Mucosa of stomach (tissue), 1 donor: ENCODE results near the gene ILKAP.
A peak's percentile ranks its signal among the peaks of the same experiment; 100 is the strongest.

Experiments
- H3K27me3 ChIP-seq: one replicate; pipeline ENCODE4 v1.7.0; 2013; ENCODE audit warnings: mild to moderate bottlenecking, low read length; ENCODE audit not compliant: control insufficient read depth, insufficient read depth
- H3K36me3 ChIP-seq: one replicate; pipeline ENCODE4 v1.7.0; 2013; ENCODE audit warnings: low read length; ENCODE audit not compliant: control insufficient read depth, insufficient read depth
- H3K4me1 ChIP-seq: one replicate; pipeline ENCODE4 v1.7.0; 2013; ENCODE audit warnings: mild to moderate bottlenecking, low read length; ENCODE audit not compliant: control insufficient read depth, insufficient read depth
- H3K4me3 ChIP-seq: one replicate; pipeline ENCODE4 v1.7.0; 2013; ENCODE audit warnings: low read length
- H3K9ac ChIP-seq: one replicate; pipeline ENCODE4 v1.7.0; 2013; ENCODE audit warnings: mild to moderate bottlenecking, low read length, moderate library complexity
- H3K9me3 ChIP-seq: one replicate; pipeline ENCODE4 v1.7.0; 2013; ENCODE audit warnings: mild to moderate bottlenecking, low read length, moderate library complexity; ENCODE audit not compliant: control insufficient read depth
- donor health status: Pancreatic carcinoma.

ILKAP gene

GRCh38 chr2:238158509-238159070 lies 44.9 kb downstream of the ILKAP start, which contains the start of gene ERFE:
Gene ERFE, plus strand, starts transcription at chr2:238158970. Its CDS starts 38 bp downstream, at chr2:238159008.
- Histone ChIP-seq H3K36me3 (no peaks in the 10 kb centered on the region), H3K9ac (peak within 1 kb of the TSS; percentile 34), H3K9me3 (no peaks in the 10 kb centered on the region), H3K27me3 (peaks cover 30% of the 10 kb centered on the region), H3K4me3 (no peak within 1 kb of the TSS), H3K4me1 (peaks cover 19% of the 10 kb centered on the region)

DNA sequence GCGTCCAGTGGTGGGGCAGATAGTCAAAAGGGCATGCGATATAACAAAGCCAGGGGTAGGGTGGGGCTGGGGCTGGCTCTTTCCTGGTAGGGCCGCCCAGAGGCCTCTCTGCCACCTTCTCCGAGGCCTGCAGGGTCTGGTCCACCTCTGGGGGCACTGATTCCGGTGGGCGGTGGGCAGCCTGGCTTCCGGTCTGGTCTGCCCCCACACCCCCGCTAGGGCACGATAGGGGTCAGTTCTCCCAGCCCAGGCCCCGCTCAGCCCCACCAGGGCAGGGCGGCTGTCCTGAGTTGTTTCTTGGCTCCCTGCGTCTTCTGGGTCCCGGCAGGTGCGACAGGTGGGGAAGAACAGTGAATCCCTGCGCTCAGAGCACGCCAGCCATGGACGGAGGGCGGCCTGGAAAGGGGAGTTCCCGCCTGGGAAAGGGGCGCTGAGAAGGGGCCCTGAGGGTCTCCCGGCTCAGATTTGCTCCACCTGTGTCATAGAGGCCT lies 45.4 kb downstream of the ILKAP start:
- H3K4me1 ChIP-seq: peaks cover 19% of the 10 kb centered on the region
- H3K9me3 ChIP-seq: no peaks in the 10 kb centered on the region
- no peak overlapping the region for H3K4me3 ChIP-seq
- peaks cover 25% of the 10 kb centered on the region for H3K27me3 ChIP-seq
- H3K36me3 ChIP-seq: no peaks in the 10 kb centered on the region
- no peak overlapping the region for H3K9ac ChIP-seq

DNA sequence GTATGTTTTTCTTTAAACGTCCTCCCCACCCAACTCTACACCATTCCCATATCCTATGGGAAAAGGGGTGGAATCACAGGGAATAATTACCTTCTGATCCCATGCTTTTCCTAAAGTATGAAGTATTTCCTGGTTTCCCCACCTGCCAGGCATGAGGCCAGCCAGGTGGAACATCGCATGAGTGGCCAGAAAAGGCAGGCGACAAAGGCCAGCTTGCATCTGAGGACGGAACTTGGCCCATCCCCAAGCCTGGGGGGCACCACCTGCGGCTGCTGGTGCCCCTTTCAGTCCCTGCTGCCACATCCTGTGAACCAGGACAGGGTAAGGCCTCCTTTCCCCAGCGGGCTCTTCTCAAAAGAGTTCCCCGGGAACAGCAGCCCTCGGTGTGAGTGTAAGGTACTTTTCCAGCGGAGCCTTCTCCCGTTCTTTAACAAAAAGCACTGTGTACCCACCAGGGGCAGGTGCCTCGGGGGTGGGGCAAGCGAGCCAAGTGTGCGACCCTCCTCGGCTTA lies 45.9 kb downstream of the ILKAP start:
- no peaks in the 10 kb centered on the region for H3K9me3 ChIP-seq
- peaks cover 20% of the 10 kb centered on the region for H3K27me3 ChIP-seq
- H3K4me3 ChIP-seq: no peak overlapping the region
- H3K36me3 ChIP-seq: no peaks in the 10 kb centered on the region
- no peak overlapping the region for H3K9ac ChIP-seq
- H3K4me1 ChIP-seq: peaks cover 19% of the 10 kb centered on the region

DNA sequence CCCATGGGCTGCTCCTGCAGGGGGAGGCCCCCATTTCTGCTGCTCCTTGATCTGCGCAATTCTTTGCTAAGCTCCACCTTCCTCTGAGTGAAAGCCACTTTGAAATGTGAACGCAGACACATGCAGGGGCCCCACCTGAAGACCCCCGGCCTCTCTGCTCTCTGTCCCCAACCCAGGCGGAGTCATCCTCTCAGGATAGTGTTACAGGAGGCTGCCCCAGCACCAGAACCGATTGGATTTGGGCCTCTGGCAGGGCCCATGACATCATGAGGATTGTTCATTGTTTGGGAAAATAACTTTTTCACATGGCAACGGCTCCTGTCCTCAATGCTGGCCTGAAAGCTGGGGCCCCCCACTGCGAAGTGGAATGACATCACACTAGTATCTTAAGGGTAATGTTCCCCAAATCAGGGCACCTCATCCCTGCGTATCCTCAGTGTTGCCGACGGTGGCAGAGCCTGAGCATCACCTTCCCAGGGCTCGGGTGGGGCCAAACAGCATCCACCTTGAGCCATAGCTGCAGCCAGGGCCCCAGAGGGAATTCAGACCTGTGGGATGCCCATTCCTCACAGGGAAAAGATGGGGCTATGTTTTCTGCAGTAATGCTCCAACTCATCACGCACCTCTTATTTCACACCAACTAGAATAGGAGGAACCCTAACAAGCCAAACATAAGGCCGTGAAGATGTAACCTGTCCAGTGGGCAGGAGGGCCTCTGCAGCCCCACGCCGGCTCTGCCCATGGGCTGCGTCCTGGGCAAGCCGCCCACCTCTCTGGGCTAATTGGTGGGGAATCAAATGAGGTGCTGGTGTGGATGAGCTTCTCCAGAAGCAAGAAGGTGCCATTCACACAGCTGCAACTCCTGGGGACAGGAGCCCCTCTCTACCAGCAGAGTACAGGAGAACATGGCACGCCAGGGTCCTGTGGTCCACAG lies 47.5 kb downstream of the ILKAP start:
- Histone ChIP-seq H3K9ac (no peak overlapping the region), H3K4me1 (peaks cover 19% of the 10 kb centered on the region), H3K9me3 (no peaks in the 10 kb centered on the region), H3K27me3 (peaks cover 13% of the 10 kb centered on the region), H3K36me3 (no peaks in the 10 kb centered on the region), H3K4me3 (no peak overlapping the region)

- no peak overlapping the region for H3K9ac ChIP-seq
- H3K27me3 ChIP-seq: peaks cover 11% of the 10 kb centered on the region
- peaks cover 16% of the 10 kb centered on the region for H3K4me1 ChIP-seq
- H3K4me3 ChIP-seq: no peak overlapping the region
- no peaks in the 10 kb centered on the region for H3K36me3 ChIP-seq
- H3K9me3 ChIP-seq: no peaks in the 10 kb centered on the region
Observed at GRCh38 chr2:238155051-238155760, 48.3 kb downstream of the ILKAP start.

GRCh38 chr2:238154570-238154969 lies 48.9 kb downstream of the ILKAP start:
- H3K4me3 ChIP-seq: no peak overlapping the region
- H3K9ac ChIP-seq: no peak overlapping the region
- peaks cover 14% of the 10 kb centered on the region for H3K4me1 ChIP-seq
- no peaks in the 10 kb centered on the region for H3K36me3 ChIP-seq
- H3K9me3 ChIP-seq: no peaks in the 10 kb centered on the region
- peaks cover 5% of the 10 kb centered on the region for H3K27me3 ChIP-seq

- Histone ChIP-seq H3K4me1 (peaks cover 6% of the 10 kb centered on the region), H3K4me3 (no peak overlapping the region), H3K27me3 (no peaks in the 10 kb centered on the region), H3K36me3 (no peaks in the 10 kb centered on the region), H3K9ac (no peak overlapping the region), H3K9me3 (no peaks in the 10 kb centered on the region)
Observed at GRCh38 chr2:238152771-238153688, 50.5 kb downstream of the ILKAP start.

- no peak overlapping the region for H3K4me3 ChIP-seq
- no peaks in the 10 kb centered on the region for H3K36me3 ChIP-seq
- H3K9me3 ChIP-seq: no peaks in the 10 kb centered on the region
- H3K4me1 ChIP-seq: no peaks in the 10 kb centered on the region
- no peaks in the 10 kb centered on the region for H3K27me3 ChIP-seq
- no peak overlapping the region for H3K9ac ChIP-seq
Observed at GRCh38 chr2:238151628-238152235, 51.8 kb downstream of the ILKAP start.

- Histone ChIP-seq H3K4me1 (no peaks in the 10 kb centered on the region), H3K9ac (no peak overlapping the region), H3K27me3 (no peaks in the 10 kb centered on the region), H3K4me3 (no peak overlapping the region), H3K36me3 (no peaks in the 10 kb centered on the region), H3K9me3 (no peaks in the 10 kb centered on the region)
Observed at GRCh38 chr2:238151205-238151604, 52.3 kb downstream of the ILKAP start.

DNA sequence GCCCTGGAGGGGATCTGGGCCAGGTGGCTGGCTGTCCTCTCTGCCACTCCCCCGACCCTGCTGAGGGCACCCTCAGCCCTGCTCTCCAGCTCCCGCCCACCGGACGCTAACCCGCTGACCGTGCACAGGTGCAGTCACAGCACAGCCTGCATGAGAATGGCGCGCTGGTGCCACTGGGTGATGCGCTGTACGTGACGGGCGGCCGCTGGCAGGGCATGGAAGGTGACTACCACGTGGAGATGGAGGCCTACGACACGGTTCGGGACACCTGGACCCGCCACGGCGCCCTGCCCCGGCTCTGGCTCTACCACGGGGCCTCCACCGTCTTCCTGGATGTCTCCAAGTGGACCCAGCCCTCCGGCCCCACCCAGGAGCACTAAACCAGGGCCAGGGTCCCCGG lies 52.8 kb downstream of the ILKAP start:
- Histone ChIP-seq H3K4me1 (peaks cover 4% of the 10 kb centered on the region), H3K4me3 (no peak overlapping the region)

More for the DNA sequence above, 52.8 kb downstream of the ILKAP start:
- Histone ChIP-seq H3K36me3 (no peaks in the 10 kb centered on the region), H3K27me3 (no peaks in the 10 kb centered on the region), H3K9me3 (no peaks in the 10 kb centered on the region), H3K9ac (no peak overlapping the region)
